Endothelial cell of umbilical vein (primary cell): ENCODE results near the gene USHBP1.

Source experiments
- EZH2 ChIP-seq: IDR thresholded peaks from 2 replicates; pipeline ENCODE4 v1.6.1; 2012; ENCODE audit warnings: borderline replicate concordance, low read depth, mild to moderate bottlenecking, moderate library complexity, low read length, inconsistent platforms; ENCODE audit not compliant: severe bottlenecking
- FOS ChIP-seq: IDR thresholded peaks from 2 replicates; pipeline ENCODE4 v1.6.1; 2011; ENCODE audit warnings: mild to moderate bottlenecking, low read length, moderate library complexity, borderline replicate concordance; ENCODE audit not compliant: insufficient read depth
- GATA2 ChIP-seq: IDR thresholded peaks from 2 replicates; pipeline ENCODE4 v1.7.0; 2011; ENCODE audit warnings: low read depth, mild to moderate bottlenecking, moderate library complexity, mixed read lengths, low read length; ENCODE audit not compliant: insufficient read length, insufficient read depth
- JUN ChIP-seq: IDR thresholded peaks from 2 replicates; pipeline ENCODE4 v1.6.1; 2011; ENCODE audit warnings: borderline replicate concordance, low read depth; ENCODE audit not compliant: insufficient read length, insufficient read depth
- MYC ChIP-seq: IDR thresholded peaks from one replicate; pipeline ENCODE4 v1.6.1; 2011; ENCODE audit warnings: mild to moderate bottlenecking, low read depth, low read length
- POLR2A ChIP-seq: IDR thresholded peaks from 2 replicates; pipeline ENCODE4 v1.6.1; 2012; ENCODE audit warnings: low read depth, mild to moderate bottlenecking, control low read depth, low read length
- POLR2AphosphoS5 ChIP-seq: IDR thresholded peaks from 2 replicates; pipeline ENCODE4 v1.6.1; 2012; ENCODE audit warnings: low read depth, mild to moderate bottlenecking, control low read depth, low read length, moderate library complexity; ENCODE audit not compliant: insufficient read depth
- TF ChIP-seq, protein P1 (sequence below), 2 donors: IDR thresholded peaks; 1 replicate in 1 of 2; 2 replicates in 1 of 2; pipeline ENCODE4 v1.5.1; 2011; ENCODE audit warnings: low read length in 2 of 2, mild to moderate bottlenecking in 2 of 2, moderate library complexity in 2 of 2, control low read depth in 1 of 2, inconsistent platforms in 1 of 2, low read depth in 1 of 2; ENCODE audit not compliant: insufficient read depth in 1 of 2; ENCODE audit errors: extremely low read depth in 1 of 2
- TF ChIP-seq, protein P2 (sequence below): IDR thresholded peaks from 2 replicates; pipeline ENCODE4 v1.6.1; 2011; ENCODE audit not compliant: insufficient read depth, insufficient read length

DNA sequence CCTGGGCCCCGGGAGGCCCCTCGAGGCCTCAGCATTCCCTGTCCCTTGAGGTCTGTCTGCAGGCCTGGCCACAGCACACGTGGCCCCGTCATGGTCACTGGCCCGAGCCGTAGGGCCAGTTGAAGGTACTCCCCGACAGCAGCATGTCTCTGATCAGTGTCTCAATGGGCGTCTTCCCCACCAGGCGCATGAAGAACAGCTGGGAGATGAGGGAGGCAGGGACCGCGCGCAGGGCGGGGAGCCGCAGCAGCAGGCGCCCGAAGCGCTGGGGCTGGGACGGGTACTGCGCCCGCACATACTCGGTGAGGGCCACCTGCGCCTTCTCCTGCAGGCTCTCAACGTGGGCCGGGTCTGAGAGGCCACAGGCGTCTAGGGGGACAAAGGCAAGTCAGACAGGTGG is 32.3 kb downstream of the USHBP1 start:
- TF ChIP-seq, protein P1, sequence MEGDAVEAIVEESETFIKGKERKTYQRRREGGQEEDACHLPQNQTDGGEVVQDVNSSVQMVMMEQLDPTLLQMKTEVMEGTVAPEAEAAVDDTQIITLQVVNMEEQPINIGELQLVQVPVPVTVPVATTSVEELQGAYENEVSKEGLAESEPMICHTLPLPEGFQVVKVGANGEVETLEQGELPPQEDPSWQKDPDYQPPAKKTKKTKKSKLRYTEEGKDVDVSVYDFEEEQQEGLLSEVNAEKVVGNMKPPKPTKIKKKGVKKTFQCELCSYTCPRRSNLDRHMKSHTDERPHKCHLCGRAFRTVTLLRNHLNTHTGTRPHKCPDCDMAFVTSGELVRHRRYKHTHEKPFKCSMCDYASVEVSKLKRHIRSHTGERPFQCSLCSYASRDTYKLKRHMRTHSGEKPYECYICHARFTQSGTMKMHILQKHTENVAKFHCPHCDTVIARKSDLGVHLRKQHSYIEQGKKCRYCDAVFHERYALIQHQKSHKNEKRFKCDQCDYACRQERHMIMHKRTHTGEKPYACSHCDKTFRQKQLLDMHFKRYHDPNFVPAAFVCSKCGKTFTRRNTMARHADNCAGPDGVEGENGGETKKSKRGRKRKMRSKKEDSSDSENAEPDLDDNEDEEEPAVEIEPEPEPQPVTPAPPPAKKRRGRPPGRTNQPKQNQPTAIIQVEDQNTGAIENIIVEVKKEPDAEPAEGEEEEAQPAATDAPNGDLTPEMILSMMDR (IDR thresholded peaks at IDR 0.05; ENCODE audit: extremely low read depth in 1 of 2, insufficient read depth in 1 of 2, low read depth in 1 of 2, low read length in 2 of 2), result no peak
- TF ChIP-seq EZH2 (no peak), POLR2A (no peak), JUN (no peak), POLR2AphosphoS5 (no peak), GATA2 (no peak), FOS (no peak), MYC (no peak)
- TF ChIP-seq, protein P2, sequence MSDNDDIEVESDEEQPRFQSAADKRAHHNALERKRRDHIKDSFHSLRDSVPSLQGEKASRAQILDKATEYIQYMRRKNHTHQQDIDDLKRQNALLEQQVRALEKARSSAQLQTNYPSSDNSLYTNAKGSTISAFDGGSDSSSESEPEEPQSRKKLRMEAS, result no peak
